ENCODE results near the gene NAA38.
A peak's percentile ranks its signal among the peaks of the same experiment; 100 is the strongest.
"Not testable (repeated sequence)": the region's sequence is repeated elsewhere in the genome, so short reads cannot be mapped to it uniquely, and the experiment has no call there.

Gene NAA38

DNA sequence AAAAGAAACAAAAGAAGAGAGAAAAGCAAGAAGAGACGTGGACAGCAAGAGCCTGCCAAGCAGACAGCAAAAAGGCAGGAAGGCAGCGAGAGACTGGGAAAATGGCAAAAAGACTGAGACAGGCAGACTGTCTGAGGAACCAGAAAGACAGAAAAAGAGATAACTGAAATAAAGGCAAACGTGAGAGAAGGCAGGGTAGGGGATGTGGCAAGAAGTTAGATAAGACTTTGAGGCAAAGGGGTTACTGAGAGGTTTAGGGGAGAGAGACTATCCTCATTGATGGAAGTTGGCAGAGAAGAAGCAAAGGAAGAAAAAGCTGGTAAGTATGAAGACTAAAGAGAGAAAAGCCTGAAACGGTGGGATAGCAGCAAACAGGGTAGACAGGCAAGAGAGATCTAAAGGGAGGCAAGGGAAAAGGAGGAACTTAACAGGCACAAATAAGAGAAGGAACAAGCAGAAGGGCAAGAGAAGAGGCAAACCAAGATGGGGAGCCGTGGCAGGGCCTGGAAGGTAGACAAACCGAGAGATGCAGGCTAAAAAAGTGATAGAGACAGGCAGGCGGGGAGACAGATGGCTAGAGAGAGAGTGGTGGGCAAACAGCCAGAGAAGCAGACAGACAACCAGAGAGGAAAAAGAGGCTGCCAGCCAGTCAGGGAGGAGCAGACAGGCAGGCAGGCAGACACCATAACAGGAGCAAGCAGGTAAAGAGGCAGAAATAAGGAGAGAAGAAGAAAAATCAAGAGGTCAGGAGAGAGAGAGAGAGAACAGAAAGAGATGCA lies 24.1 kb upstream of the NAA38 start:
- no peak for DNase-seq

DNA sequence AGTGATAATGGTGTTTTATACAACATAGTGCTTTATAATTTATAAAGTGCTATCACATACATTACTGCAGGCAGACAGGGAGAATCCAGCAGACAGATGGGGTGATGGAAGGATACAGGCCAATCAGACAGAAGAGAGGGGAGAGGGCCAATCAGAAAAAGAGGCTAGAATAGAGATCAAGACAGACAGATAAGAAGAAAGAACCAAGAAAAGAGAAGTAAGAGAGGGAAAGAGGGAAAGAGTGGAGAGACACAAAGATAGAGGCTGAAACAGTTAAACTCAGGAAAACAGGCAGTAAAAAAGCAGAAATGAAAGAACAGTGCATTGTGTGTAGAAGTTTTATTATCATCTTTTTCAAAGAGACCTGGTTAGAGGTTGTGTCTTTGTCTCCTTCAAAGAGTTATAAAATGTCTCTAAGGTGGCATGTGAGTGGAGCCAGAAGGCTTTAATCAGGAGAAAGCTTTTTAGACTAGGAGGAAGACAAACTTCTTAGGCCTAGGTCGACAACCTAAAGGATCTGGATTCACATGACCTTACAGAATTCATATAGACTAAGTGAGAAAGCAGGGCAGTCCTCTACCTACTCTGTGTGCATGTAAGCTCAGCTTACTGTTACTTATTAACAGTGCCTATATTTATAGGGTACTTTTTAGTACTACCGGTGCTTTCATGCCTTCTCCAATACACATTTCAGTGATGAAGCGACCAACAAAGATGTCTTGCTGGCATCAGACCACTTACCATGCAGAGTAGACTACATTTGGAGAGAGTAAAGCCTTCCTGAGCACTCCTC lies 22.9 kb upstream of the NAA38 start:
- DNase-seq = no peak

DNA sequence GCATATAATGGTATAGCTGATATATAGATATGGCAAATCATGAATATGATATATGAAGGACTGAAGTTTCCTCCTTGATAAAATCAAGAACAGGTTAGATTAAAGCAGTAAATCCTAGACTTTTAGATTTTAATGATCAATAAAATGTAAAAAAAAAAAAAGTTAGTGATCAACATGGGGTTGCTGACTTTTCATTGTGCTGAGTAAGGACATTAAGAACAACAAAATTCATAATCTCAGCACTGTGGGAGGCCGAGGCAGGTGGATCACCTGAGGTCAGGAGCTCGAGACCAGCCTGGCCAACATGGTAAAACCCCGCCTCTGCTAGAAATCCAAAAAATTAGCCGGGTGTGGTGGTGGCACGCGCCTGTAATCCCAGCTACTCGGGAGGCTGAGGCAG lies 20.9 kb upstream of the NAA38 start:
- DNase-seq = no peak

DNA sequence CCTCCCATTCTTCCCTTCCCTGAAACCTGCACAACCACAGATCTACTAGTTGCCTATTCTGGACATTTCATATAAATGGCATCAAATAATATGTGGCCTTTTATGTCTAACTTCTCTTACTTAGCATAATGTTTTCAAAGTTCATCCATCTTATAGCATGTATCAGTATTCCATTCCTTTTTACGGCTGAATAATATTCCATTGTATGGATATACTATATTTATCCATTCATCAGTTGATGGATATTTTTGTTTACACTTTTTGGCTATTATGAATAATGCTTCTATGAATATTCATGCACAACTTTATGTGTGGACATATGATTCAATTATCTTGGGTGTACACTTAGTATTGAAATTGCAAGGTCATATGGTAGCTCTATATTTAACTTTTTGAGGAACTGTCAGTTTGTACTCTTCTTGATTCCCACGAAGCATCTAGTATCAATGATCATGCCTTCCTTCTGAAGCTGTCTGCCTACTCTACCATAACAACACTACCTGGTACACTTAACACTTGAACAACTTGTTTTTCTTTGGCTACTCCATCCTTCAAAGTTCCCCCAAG lies 18.5 kb upstream of the NAA38 start:
- no peak for DNase-seq

DNA sequence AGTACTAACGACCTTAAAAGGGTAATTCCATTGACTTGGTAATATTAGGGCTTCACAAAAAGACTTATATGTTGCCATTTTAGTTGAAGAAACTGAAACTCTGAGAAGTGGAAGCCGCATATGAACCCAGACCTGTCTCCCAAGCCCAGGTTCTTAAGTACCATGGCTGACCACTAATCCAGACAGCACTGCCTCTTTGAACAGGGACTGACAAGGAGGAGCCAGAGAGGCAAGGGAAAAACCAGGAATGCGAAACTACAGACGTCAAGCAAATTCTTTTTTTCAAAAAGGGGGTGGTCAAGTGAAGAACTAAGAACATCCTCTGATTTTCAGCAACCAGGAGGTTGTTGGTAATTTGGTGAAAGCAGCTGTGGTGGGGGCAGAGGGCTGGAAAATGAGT lies 15.7 kb upstream of the NAA38 start:
- DNase-seq = no peak

DNA sequence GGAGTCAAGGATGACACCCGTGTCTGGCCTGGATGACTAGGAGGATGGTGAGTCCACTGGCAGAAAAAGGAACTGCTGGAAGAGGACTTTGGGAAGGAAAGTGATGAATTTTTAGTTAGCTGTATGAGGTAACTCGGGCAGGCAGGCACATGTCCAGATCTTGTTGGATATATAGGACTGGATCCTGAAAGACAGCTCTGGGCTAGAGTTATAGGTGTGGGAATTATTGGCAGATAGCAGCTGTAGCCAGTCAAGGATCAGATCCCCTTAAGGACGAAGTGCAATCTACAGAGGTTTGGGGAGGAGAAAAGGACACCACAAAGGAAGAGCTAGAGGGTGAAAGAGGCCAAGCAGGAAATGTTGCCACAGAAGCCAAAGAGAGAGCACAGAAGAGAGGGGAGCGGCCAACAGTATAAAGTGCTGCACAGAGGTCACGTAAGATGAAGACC lies 10.5 kb upstream of the NAA38 start:
- no peak for DNase-seq

DNA sequence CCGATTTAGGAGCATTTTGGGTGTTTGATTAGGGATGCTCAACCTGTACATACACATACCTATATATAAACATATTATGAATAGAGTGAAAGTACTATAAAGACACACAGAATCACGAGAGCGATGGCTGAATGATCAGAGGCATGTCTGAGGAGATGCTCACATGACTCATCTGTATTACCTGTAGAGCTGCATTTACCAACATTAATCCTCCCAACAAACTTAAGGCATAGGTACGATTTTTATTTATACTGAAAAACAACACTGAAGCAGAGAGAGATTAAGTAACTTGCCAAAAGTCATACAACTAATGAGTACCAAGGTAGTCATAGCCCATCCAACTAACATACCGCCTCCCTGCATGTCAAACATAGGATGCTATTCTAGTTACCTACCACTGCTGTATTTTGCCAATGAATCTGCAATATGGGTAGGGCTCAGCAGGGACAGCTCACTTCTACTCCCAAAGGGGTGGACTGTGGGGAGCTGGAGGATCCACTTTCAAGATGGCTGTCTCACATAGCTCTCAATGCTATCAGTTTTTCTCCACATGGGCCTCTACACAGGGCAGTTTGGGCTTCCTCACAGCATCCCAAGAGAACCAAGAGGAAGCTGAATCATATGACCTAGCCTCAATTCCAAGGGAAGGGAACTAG lies 7.8 kb upstream of the NAA38 start:
- DNase-seq = no peak

DNA sequence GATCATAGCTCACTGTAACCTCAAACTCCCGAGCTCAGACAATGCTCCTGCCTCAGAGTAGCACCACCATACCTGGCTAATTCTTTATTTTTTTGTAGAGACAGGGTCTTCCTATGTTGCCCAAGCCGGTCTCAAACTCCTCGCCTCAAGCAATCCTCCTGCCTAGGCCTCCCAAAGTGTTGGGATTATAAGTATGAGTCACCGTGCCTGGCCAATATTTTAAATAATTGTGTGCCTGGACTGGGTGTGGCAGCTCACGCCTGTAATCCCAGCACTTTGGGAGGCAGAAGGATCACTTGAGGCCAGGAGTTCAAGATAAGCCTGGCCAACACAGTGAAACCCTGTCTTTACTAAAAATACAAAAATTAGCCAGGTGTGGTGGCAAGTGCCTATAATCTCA lies 7.0 kb upstream of the NAA38 start:
- not testable (repeated sequence) for DNase-seq

DNA sequence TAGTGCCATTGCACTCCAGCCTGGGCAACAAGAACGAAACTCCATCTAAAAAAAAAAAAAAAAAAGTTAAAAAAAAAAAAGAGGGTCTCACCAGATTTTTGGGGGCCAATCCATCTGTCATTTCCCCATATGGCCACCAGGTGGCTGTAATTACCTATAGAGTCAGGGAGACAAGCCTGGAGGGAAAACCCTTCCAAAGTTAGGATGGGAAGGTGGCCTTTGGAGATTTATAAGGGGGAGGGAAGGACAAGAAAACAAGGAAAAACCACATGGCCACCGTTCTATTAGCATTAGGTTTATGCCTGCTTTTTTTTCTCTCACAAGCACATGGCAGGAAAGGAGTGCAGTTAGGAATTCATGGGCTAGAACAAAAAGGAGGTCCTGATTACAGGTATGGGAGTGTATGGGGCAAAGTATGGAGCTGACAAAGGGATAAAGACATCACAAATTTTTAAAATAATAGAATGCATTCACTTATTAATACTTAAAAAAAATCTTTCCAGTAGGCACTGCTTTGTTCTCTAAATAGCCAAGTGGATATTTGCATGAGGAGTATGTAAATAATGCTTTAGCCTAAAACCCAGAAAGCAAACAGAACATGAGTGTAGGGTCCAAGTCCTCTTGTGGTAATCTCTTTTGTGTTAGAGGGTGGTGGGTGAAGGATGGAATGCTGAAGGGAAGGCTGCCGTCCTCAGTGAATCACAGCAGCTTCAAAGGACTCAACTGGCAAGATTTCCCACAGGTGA lies 5.5 kb upstream of the NAA38 start:
- no peak for DNase-seq

DNA sequence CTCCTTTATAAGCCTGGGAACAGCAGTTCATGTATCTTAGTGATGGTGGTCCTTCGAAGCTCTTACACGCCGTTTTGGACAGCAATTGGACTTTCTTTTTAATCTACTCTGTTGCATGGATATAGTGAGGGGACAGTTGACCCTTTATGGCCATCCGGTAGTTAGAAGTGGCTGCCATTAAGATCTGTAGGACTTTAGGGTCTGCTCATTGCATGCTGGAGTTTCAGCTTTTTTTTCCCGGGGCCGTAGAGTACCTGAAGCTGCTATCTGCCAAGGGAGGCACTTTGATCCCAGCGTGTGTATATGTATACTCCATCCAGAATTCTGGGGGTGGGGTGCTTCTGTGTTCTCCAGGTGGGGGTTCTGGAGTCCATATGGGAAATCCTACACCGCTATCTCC lies 1.7 kb upstream of the NAA38 start:
- DNase-seq = no peak

DNA sequence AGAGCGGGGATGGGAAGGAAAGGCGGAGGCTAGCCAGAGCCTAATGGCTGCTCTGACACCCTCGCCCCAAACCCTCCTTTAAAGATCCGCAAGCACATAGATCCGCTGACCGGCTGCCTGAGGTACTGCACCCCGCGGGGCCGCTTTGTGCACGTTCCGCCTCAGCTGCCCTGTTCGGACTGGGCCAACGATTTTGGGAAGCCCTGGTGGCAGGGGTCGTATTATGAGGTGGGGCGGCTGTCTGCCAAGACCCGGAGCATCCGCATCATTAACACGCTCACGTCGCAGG lies 1.1 kb upstream of the NAA38 start:
- peak; percentile 69 for DNase-seq

DNA sequence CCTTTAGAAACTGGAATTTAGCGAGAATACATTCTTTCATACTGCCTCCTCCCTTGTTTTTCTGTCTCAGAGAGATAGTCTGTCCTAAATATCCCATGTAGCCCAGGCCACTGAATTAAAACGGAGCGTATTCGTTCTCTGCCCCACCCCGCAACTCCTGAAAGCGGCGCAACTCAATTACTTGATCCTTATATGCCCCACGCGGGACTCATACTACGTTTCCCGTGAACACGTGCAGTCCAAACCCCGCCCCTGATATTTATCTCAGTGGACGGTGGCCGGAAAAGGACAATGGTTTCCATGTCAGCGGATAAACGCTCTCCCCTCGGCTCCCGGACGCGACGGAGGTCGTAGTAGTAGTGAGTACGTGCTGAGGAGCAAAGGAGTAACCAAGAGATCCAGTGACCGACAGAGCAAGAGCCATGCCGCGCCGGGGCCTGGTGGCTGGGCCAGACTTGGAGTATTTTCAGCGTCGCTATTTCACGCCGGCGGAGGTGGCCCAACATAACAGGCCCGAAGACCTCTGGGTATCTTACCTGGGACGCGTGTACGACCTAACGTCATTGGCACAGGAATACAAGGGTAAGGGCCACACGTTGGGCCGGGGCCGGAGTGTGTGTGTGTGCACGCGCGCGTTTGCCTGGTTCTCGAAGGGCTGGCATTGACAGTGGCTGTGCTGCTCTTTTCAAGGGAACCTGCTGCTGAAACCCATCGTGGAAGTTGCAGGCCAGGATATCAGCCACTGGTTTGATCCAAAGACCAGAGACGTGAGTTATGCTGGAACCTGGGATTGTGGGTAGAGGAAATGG lies 558 bp upstream of the NAA38 start, which contains the start of gene CYB5D1:
TSS of gene CYB5D1 (plus strand) at position 291 of the 809 bp plus-strand sequence. CDS start at position 423, 132 bp downstream.
- DNase-seq = peak; percentile 90

DNA sequence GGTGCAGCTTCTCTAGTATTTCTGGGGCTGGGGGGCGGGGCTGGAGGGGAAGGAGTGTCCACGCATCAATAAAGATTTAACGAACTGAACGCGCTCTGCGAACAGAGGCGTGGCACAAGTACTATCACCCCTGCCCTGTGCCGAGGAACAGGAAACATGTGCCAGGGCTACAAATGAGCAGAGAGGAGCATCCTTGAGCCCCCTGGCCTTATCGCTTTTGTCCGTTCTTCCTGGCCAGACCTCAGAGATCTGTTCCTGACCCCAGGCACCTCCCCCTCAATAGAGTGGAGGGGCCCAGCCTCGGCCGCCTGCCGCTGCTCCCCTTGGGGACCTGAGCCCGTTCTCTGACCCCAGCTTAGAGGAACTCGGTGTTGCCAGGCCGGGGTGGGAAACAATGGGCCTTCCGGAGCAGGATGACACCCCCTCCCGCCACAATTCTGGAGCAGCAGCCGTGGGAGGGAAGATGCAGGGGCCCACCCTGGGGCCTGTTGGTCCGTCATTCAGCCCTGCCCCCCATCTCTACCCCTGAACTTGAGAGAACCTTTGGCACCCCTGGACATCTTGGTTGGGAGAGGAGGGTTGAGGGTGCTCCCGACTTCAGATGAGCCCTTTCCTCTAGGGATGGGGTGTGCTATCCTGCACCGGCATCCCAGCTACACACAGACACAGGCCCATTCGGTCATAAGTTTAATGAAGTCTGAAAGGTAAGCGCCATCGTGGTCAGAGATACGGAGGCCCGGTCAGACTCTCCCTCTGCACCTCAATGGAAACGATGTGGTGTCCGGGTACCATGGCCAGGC lies 1.1 kb downstream of the NAA38 start:
- peak; percentile 62 for DNase-seq

DNA sequence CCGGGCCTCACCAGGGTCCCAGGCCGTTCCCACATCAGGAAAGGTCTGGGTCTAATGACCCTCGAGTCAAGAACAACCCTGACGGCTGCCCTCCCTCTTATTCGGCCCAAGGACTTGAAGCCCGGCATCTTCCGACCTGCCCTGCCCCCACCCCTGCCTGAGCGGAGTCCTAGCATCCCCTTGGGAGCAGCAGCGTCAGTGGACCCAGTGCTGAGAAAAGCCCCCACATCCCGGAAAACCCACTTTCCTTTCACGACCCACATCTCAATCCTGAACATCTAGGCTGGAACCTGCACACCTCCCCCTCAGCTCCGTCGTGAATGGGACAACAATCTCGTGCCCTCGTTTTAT lies 1.7 kb downstream of the NAA38 start:
- peak; percentile 54 for DNase-seq

DNA sequence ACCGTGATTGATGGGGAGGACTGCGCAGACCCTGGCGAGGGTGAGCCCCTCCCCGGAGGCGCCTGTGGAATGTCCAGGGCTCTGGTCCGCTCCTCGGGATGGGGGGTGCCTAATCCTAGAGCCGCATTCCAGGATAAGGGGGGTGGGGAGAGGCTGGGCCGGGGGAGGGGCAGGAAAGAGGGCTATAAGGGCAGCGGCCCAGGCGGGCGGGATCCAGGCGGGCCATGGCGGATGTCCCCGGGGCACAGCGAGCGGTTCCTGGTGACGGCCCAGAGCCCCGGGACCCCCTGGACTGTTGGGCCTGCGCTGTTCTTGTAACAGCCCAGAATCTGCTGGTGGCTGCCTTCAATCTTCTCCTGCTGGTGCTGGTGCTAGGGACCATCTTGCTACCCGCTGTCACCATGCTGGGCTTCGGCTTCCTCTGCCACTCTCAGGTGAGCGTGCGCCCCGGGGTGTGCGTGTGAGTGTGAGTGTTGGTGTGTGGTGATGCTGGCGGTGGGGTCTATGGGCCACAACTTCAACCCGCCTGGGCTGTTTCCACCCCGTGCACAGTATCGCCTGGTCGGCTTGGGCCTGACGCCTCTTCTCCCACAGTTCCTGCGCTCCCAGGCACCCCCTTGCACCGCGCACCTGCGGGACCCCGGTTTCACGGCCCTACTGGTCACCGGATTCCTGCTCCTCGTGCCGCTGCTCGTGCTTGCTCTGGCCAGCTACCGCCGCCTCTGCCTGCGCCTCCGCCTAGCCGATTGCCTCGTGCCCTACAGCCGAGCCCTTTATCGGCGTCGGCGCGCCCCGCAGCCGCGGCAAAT lies 2.3 kb downstream of the NAA38 start, which contains the start of gene TMEM88:
TSS of gene TMEM88 (plus strand) at position 216 of the 809 bp plus-strand sequence. CDS start at position 225, 9 bp downstream.
- no peak for DNase-seq

DNA sequence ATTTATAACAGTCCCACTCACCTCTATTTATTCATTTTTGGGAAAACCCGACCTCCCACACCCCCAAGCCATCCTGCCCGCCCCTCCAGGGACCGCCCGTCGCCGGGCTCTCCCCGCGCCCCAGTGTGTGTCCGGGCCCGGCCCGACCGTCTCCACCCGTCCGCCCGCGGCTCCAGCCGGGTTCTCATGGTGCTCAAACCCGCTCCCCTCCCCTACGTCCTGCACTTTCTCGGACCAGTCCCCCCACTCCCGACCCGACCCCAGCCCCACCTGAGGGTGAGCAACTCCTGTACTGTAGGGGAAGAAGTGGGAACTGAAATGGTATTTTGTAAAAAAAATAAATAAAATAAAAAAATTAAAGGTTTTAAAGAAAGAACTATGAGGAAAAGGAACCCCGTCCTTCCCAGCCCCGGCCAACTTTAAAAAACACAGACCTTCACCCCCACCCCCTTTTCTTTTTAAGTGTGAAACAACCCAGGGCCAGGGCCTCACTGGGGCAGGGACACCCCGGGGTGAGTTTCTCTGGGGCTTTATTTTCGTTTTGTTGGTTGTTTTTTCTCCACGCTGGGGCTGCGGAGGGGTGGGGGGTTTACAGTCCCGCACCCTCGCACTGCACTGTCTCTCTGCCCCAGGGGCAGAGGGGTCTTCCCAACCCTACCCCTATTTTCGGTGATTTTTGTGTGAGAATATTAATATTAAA lies 3.1 kb downstream of the NAA38 start:
- no peak for DNase-seq

DNA sequence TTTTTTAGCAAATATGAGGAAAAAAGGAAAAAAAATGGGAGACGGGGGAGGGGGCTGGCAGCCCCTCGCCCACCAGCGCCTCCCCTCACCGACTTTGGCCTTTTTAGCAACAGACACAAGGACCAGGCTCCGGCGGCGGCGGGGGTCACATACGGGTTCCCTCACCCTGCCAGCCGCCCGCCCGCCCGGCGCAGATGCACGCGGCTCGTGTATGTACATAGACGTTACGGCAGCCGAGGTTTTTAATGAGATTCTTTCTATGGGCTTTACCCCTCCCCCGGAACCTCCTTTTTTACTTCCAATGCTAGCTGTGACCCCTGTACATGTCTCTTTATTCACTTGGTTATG lies 3.7 kb downstream of the NAA38 start:
- DNase-seq = no peak

DNA sequence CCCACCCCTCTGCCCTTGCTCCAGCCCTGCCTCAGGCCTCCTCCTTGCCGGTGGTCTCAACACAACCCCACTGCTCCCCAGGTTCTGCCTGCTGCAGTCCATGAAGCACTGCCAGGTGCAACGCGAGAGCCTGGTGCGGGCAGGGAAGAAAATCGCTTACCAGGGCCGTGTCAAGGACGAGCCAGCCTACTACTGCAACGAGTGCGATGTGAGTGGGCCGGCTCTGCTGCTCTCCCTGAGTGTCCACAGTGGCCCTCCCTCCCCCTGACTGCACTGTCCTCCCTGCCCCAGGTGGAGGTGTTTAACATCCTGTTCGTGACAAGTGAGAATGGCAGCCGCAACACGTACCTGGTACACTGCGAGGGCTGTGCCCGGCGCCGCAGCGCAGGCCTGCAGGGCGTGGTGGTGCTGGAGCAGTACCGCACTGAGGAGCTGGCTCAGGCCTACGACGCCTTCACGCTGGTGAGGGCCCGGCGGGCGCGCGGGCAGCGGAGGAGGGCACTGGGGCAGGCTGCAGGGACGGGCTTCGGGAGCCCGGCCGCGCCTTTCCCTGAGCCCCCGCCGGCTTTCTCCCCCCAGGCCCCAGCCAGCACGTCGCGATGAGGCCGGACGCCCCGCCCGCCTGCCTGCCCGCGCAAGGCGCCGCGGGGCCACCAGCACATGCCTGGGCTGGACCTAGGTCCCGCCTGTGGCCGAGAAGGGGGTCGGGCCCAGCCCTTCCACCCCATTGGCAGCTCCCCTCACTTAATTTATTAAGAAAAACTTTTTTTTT lies 4.3 kb downstream of the NAA38 start:
- no peak for DNase-seq

DNA sequence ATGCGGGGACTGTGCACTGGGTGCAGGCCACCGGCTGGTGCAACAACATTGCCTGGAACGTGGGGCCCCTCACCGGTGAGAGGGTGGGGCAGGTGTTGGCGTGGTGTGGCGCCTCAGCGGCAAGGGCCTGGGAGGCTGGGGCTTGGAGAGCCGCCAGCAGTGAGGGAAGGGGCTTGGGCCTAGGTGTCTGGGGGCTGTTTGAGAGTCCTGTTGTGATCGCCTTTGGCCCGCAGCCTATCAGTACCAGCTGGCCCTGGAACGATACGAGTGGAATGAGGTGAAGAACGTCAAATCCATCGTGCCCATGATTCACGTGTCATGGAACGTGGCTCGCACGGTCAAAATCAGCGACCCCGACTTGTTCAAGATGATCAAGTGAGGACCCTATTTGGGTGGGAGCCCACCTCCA lies 5.1 kb downstream of the NAA38 start:
- no peak for DNase-seq
